HCT116 (cell line): ENCODE results near the gene PA2G4. TPM values are rescaled to one million over a fixed set of nuclear protein-coding genes. Genes with fewer than 3 reads are reported as not detected.

ENCODE experiments used
- ATAC-seq: fragments of 200-7000 bp; cut with Tn5 transposase; 2 replicates; pipeline ENCODE4 v1.9.1; 2020; ENCODE audit warnings: mild to moderate bottlenecking, moderate library complexity
- BruUV-seq: library from RNA; stranded (reverse); fragments of 400-500 nt; replicated peaks from 2 replicates; lab custom pipeline; 2021; lab: Mats Ljungman, UMichigan
- CTCF ChIA-PET: fragments of 300-600 bp; sonication (Branson Sonifier 250); formaldehyde crosslinking; loops from one replicate; lab custom pipeline; 2021; ENCODE audit warnings: antibody characterized with exemption; lab: Charles Lee
- POLR2A ChIA-PET: fragments of 300-600, 350-600 bp; sonication (Branson Sonifier 250); formaldehyde crosslinking; loops from one replicate; lab custom pipeline; 2021; ENCODE audit warnings: antibody characterized with exemption; lab: Charles Lee
- RAD21 ChIA-PET, 2 experiments: fragments of 300-600 bp; sonication (Branson Sonifier 250); formaldehyde crosslinking; loops; one replicate each; lab custom pipeline; 2023; ENCODE audit warnings: low total read pairs in 2 of 2; ENCODE audit not compliant: uncharacterized antibody in 2 of 2, unreplicated experiment in 2 of 2, low non-redundant PET in 1 of 2; lab: Charles Lee
- DNase-seq: peaks from one replicate; pipeline ENCODE4 v3.0.0-alpha.2; 2010; ENCODE audit warnings: low read depth, low spot score
- H2AFZ ChIP-seq: fragments of 200-600 bp; shearing (Covaris generic), sonication (generic); 2 replicates; pipeline ENCODE4 v1.6.1; 2017; ENCODE audit warnings: low read depth, mixed run types, mixed read lengths, antibody characterized with exemption, low read length; ENCODE audit not compliant: poor library complexity, severe bottlenecking
- H3K27ac ChIP-seq: 2 replicates; pipeline ENCODE4 v1.5.1; 2012; ENCODE audit warnings: low read depth, low read length
- H3K27me3 ChIP-seq: fragments of 200-600 bp; sonication (generic); 2 replicates; pipeline ENCODE4 v1.6.1; 2016; ENCODE audit warnings: mixed run types, low read length, mixed read lengths; ENCODE audit not compliant: insufficient read depth
- H3K36me3 ChIP-seq, 2 experiments: fragments of 200-500 bp in 1 of 2; fragments of 200-600 bp in 1 of 2; sonication (Bioruptor generic) in 1 of 2; sonication (generic) in 1 of 2; 2 replicates each; pipeline versions ENCODE4 v1.5.1 to v1.6.1; 2014 to 2016; ENCODE audit warnings: low read length in 2 of 2, inconsistent platforms in 1 of 2, mixed read lengths in 1 of 2, mixed run types in 1 of 2; ENCODE audit not compliant: insufficient read depth in 2 of 2, control insufficient read depth in 1 of 2
- H3K4me1 ChIP-seq, 2 experiments: fragments of 200-600 bp in 1 of 2; sonication (generic) in 1 of 2; 2 replicates each; pipeline versions ENCODE4 v1.5.1 to v1.6.1; 2012 to 2017; ENCODE audit warnings: low read length in 2 of 2, inconsistent platforms in 1 of 2, mild to moderate bottlenecking in 1 of 2, mixed read lengths in 1 of 2, mixed run types in 1 of 2, moderate library complexity in 1 of 2; ENCODE audit not compliant: insufficient read depth in 2 of 2, control insufficient read depth in 1 of 2
- H3K4me2 ChIP-seq: fragments of 200-600 bp; sonication (generic); 2 replicates; pipeline ENCODE4 v1.6.1; 2017; ENCODE audit warnings: mixed run types, low read length, mixed read lengths
- H3K4me3 ChIP-seq, 2 experiments: fragments of 200-600 bp in 1 of 2; sonication (generic) in 1 of 2; replicated peaks in 1 of 2; 2 replicates each; pipeline ENCODE4 v1.5.1; 2011 to 2016; ENCODE audit warnings: low read length in 2 of 2, control low read depth in 1 of 2, low read depth in 1 of 2, mild to moderate bottlenecking in 1 of 2, mixed read lengths in 1 of 2, mixed run types in 1 of 2
- H3K79me2 ChIP-seq: fragments of 200-600 bp; sonication (generic); 2 replicates; pipeline ENCODE4 v1.6.1; 2017; ENCODE audit warnings: mild to moderate bottlenecking, mixed run types, low read length, moderate library complexity, mixed read lengths; ENCODE audit not compliant: insufficient read depth
- H3K9ac ChIP-seq: fragments of 200-600 bp; sonication (generic); 2 replicates; pipeline ENCODE4 v1.6.1; 2016; ENCODE audit warnings: low read length, mixed read lengths
- H3K9me2 ChIP-seq: fragments of 200-600 bp; sonication (generic), shearing (Covaris generic); 2 replicates; pipeline ENCODE4 v1.6.1; 2017; ENCODE audit warnings: mixed run types, mild to moderate bottlenecking, moderate library complexity; ENCODE audit not compliant: insufficient read depth
- H3K9me3 ChIP-seq, 2 experiments: fragments of 200-500 bp in 1 of 2; fragments of 200-600 bp in 1 of 2; sonication (Bioruptor generic) in 1 of 2; sonication (generic) in 1 of 2; 2 replicates each; pipeline ENCODE4 v1.6.1; 2014 to 2017; ENCODE audit warnings: low read length in 2 of 2, mixed read lengths in 2 of 2, inconsistent platforms in 1 of 2, low read depth in 1 of 2, mild to moderate bottlenecking in 1 of 2, mixed run types in 1 of 2, moderate library complexity in 1 of 2; ENCODE audit not compliant: control insufficient read depth in 1 of 2, insufficient read depth in 1 of 2
- H4K20me1 ChIP-seq: fragments of 200-600 bp; sonication (generic), shearing (Covaris generic); 2 replicates; pipeline ENCODE4 v1.6.1; 2017; ENCODE audit warnings: mixed run types, mild to moderate bottlenecking, moderate library complexity; ENCODE audit not compliant: insufficient read depth
- EGR1 ChIP-seq: IDR thresholded peaks from 2 replicates; pipeline ENCODE4 v1.6.1; 2012; ENCODE audit warnings: low read depth
- ELF1 ChIP-seq: IDR thresholded peaks from 2 replicates; pipeline ENCODE4 v1.6.1; 2012; ENCODE audit warnings: low read depth, borderline replicate concordance
- EZH2 ChIP-seq: fragments of 200-600 bp; sonication (generic); IDR thresholded peaks from 2 replicates; pipeline ENCODE4 v1.6.1; 2017; ENCODE audit warnings: antibody characterized with exemption, mixed run types
- FOSL1 ChIP-seq: IDR thresholded peaks from 2 replicates; pipeline ENCODE4 v1.6.1; 2012; ENCODE audit warnings: low read depth
- JUND ChIP-seq: IDR thresholded peaks from 2 replicates; pipeline ENCODE4 v1.6.1; 2012
- POLR2A ChIP-seq: IDR thresholded peaks from 2 replicates; pipeline ENCODE4 v1.7.0; 2011; ENCODE audit warnings: borderline replicate concordance; ENCODE audit not compliant: insufficient read depth, insufficient read length; ENCODE audit errors: extremely low read depth
- RAD21 ChIP-seq: IDR thresholded peaks from 2 replicates; pipeline ENCODE4 v1.6.1; 2012; ENCODE audit warnings: low read depth, mild to moderate bottlenecking
- REST ChIP-seq: IDR thresholded peaks from 2 replicates; pipeline ENCODE4 v1.6.1; 2012; ENCODE audit warnings: low read depth
- SIN3A ChIP-seq: IDR thresholded peaks from 2 replicates; pipeline ENCODE4 v1.6.1; 2012; ENCODE audit warnings: low read depth
- SP1 ChIP-seq: IDR thresholded peaks from 2 replicates; pipeline ENCODE4 v1.6.1; 2012; ENCODE audit warnings: low read depth
- SRF ChIP-seq: IDR thresholded peaks from 2 replicates; pipeline ENCODE4 v1.6.1; 2012; ENCODE audit warnings: low read depth
- TCF7L2 ChIP-seq: IDR thresholded peaks from 2 replicates; pipeline ENCODE4 v1.7.0; 2011; ENCODE audit warnings: borderline replicate concordance, inconsistent platforms; ENCODE audit not compliant: insufficient read depth, insufficient read length; ENCODE audit errors: extremely low read depth
- YY1 ChIP-seq: IDR thresholded peaks from 2 replicates; pipeline ENCODE4 v1.6.1; 2011; ENCODE audit warnings: low read length, low read depth, moderate library complexity, mild to moderate bottlenecking; ENCODE audit not compliant: insufficient replicate concordance; ENCODE audit errors: extremely low read depth
- ZFX ChIP-seq: fragments of 450-650 bp; IDR thresholded peaks from 2 replicates; pipeline ENCODE4 v1.6.1; 2017
- ZNF274 ChIP-seq: fragments of 200-500 bp; sonication (Bioruptor generic); IDR thresholded peaks from 2 replicates; pipeline ENCODE4 v1.6.1; 2014; ENCODE audit warnings: mild to moderate bottlenecking, low read depth, low read length, inconsistent platforms
- intact Hi-C: fragments of 100-400 bp; cut with micrococcal nuclease; formaldehyde crosslinking; loops from 2 replicates; pipeline ENCODE4 v1.10.0; 2022
- total RNA-seq: library from RNA; stranded (reverse); gene quantifications from one replicate; pipeline ENCODE4 v1.2.1, GENCODE V29; 2021; ENCODE audit not compliant: unreplicated experiment
- TF ChIP-seq, protein P1 (sequence below), 3 experiments: fragments of 200-600 bp in 1 of 3; sonication (generic) in 1 of 3; IDR thresholded peaks in 2 of 3; conservative IDR thresholded peaks in 1 of 3; 2 replicates each; pipeline ENCODE4 v1.5.1; 2012 to 2017; ENCODE audit warnings: low read depth in 2 of 3, low read length in 2 of 3, antibody characterized with exemption in 1 of 3, borderline replicate concordance in 1 of 3, control low read depth in 1 of 3, mild to moderate bottlenecking in 1 of 3, mixed read lengths in 1 of 3, mixed run types in 1 of 3, moderate library complexity in 1 of 3; ENCODE audit not compliant: insufficient read depth in 1 of 3
- TF ChIP-seq, protein P2 (sequence below): IDR thresholded peaks from 2 replicates; pipeline ENCODE4 v1.6.1; 2011; ENCODE audit warnings: mild to moderate bottlenecking, low read length, moderate library complexity; ENCODE audit not compliant: insufficient replicate concordance; ENCODE audit errors: extremely low read depth
- TF ChIP-seq, protein P3 (sequence below): IDR thresholded peaks from 2 replicates; pipeline ENCODE4 v1.6.1; 2012

The PA2G4 gene
- total RNA-seq, 1 experiment from 2014 or later = 302 TPM

GRCh38 chr12:56116267-56117081, 12.1 kb downstream of the PA2G4 start, which contains the start of gene RPL41:
Gene RPL41, plus strand, starts transcription at chr12:56116633.
- Histone ChIP-seq H4K20me1 (no peaks in the 10 kb centered on the region), H2AFZ (peak within 1 kb of the TSS; percentile 24), H3K27ac (peak within 1 kb of the TSS; percentile 93), H3K4me2 (peak within 1 kb of the TSS; percentile 88), H3K27me3 (no peaks in the 10 kb centered on the region), H3K9me2 (no peaks in the 10 kb centered on the region), H3K79me2 (peaks cover 18% of the 10 kb centered on the region), H3K9ac (peak within 1 kb of the TSS; percentile 92), H3K36me3 (peaks cover 11 to 41% of the 10 kb centered on the region in 2 experiments), H3K4me1 (peaks cover 23 to 34% of the 10 kb centered on the region in 2 experiments), H3K4me3 (peak within 1 kb of the TSS; percentile 80 to 82), H3K9me3 (no peaks in the 10 kb centered on the region)
- ChIA-PET POLR2A (interaction anchor here (0.7 to 4.6 kb wide), 9 partner anchors 11 to 379 kb away, joined by 3 to 75 read pairs (median 5); partner anchors contain the start of genes ESYT1, PA2G4, RAB5B and SMARCC2), CTCF (interaction anchor here (2.2 to 3.3 kb wide), 2 partner anchors 11 to 12 kb away, joined by 5 to 24 read pairs; partner anchors contain the start of genes ESYT1 and PA2G4), RAD21 (no interaction called here)
- intact Hi-C loops = loop anchor here (1.0 to 10.0 kb wide), 4 partner anchors 12 to 382 kb away; partner anchors contain the start of genes PA2G4 and SUOX
- peak; percentile 31 for ATAC-seq
- DNase-seq = peak; percentile 91
- TSS peak; percentile 92 for BruUV-seq
- no peak for TF ChIP-seq SRF
- TF ChIP-seq ZNF274 = no peak
- TF ChIP-seq RAD21 = no peak
- TF ChIP-seq SP1 = no peak
- TF ChIP-seq, protein P1, sequence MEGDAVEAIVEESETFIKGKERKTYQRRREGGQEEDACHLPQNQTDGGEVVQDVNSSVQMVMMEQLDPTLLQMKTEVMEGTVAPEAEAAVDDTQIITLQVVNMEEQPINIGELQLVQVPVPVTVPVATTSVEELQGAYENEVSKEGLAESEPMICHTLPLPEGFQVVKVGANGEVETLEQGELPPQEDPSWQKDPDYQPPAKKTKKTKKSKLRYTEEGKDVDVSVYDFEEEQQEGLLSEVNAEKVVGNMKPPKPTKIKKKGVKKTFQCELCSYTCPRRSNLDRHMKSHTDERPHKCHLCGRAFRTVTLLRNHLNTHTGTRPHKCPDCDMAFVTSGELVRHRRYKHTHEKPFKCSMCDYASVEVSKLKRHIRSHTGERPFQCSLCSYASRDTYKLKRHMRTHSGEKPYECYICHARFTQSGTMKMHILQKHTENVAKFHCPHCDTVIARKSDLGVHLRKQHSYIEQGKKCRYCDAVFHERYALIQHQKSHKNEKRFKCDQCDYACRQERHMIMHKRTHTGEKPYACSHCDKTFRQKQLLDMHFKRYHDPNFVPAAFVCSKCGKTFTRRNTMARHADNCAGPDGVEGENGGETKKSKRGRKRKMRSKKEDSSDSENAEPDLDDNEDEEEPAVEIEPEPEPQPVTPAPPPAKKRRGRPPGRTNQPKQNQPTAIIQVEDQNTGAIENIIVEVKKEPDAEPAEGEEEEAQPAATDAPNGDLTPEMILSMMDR (IDR thresholded peaks at IDR 0.05 in 2 of 3, conservative IDR thresholded peaks at IDR 0.05 in 1 of 3; ENCODE audit: borderline replicate concordance in 1 of 3, insufficient read depth in 1 of 3, low read depth in 2 of 3, low read length in 2 of 3) = no peak
- TF ChIP-seq TCF7L2 = no peak
- no peak for TF ChIP-seq REST
- TF ChIP-seq, protein P2, sequence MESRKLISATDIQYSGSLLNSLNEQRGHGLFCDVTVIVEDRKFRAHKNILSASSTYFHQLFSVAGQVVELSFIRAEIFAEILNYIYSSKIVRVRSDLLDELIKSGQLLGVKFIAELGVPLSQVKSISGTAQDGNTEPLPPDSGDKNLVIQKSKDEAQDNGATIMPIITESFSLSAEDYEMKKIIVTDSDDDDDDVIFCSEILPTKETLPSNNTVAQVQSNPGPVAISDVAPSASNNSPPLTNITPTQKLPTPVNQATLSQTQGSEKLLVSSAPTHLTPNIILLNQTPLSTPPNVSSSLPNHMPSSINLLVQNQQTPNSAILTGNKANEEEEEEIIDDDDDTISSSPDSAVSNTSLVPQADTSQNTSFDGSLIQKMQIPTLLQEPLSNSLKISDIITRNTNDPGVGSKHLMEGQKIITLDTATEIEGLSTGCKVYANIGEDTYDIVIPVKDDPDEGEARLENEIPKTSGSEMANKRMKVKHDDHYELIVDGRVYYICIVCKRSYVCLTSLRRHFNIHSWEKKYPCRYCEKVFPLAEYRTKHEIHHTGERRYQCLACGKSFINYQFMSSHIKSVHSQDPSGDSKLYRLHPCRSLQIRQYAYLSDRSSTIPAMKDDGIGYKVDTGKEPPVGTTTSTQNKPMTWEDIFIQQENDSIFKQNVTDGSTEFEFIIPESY = peak; percentile 66
- TF ChIP-seq ELF1 = no peak
- no peak for TF ChIP-seq EZH2
- no peak for TF ChIP-seq EGR1
- TF ChIP-seq ZFX = peak; percentile 29; the same call in 1 of the 2 replicates
- TF ChIP-seq FOSL1 = no peak
- TF ChIP-seq JUND = no peak
- peak; percentile 90 for TF ChIP-seq YY1
- TF ChIP-seq SIN3A = no peak
- TF ChIP-seq POLR2A = peak; percentile 100
- TF ChIP-seq, protein P3, sequence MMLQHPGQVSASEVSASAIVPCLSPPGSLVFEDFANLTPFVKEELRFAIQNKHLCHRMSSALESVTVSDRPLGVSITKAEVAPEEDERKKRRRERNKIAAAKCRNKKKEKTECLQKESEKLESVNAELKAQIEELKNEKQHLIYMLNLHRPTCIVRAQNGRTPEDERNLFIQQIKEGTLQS = no peak
